Ishikawa (cell line): Measurements from ENCODE around the gene IL1B.

Source experiments
- CEBPB ChIP-seq: IDR thresholded peaks from 2 replicates; pipeline ENCODE4 v1.6.1; 2012
- CREB1 ChIP-seq: IDR thresholded peaks from 2 replicates; pipeline ENCODE4 v1.6.1; 2012; ENCODE audit warnings: low read depth
- EGR1 ChIP-seq: IDR thresholded peaks from 2 replicates; pipeline ENCODE4 v1.6.1; 2012
- EP300 ChIP-seq: IDR thresholded peaks from 2 replicates; pipeline ENCODE4 v1.6.1; 2012; ENCODE audit warnings: borderline replicate concordance
- FOXM1 ChIP-seq: IDR thresholded peaks from 2 replicates; pipeline ENCODE4 v1.6.1; 2012; ENCODE audit warnings: low read depth, borderline replicate concordance
- MAX ChIP-seq: IDR thresholded peaks from 2 replicates; pipeline ENCODE4 v1.6.1; 2012
- NFIC ChIP-seq: IDR thresholded peaks from 2 replicates; pipeline ENCODE4 v1.6.1; 2012
- RAD21 ChIP-seq: IDR thresholded peaks from 2 replicates; pipeline ENCODE4 v1.6.1; 2012; ENCODE audit warnings: low read depth
- REST ChIP-seq: IDR thresholded peaks from 2 replicates; pipeline ENCODE4 v1.6.1; 2012; ENCODE audit warnings: low read depth, mild to moderate bottlenecking
- TAF1 ChIP-seq: IDR thresholded peaks from 2 replicates; pipeline ENCODE4 v1.6.1; 2012; ENCODE audit warnings: low read depth, mild to moderate bottlenecking
- TCF12 ChIP-seq: IDR thresholded peaks from 2 replicates; pipeline ENCODE4 v1.6.1; 2012; ENCODE audit warnings: low read depth
- TEAD4 ChIP-seq: IDR thresholded peaks from 2 replicates; pipeline ENCODE4 v1.6.1; 2012
- USF1 ChIP-seq: IDR thresholded peaks from 2 replicates; pipeline ENCODE4 v1.6.1; 2012
- YY1 ChIP-seq: IDR thresholded peaks from 2 replicates; pipeline ENCODE4 v1.6.1; 2012; ENCODE audit warnings: low read depth
- ZBTB7A ChIP-seq: IDR thresholded peaks from 2 replicates; pipeline ENCODE4 v1.6.1; 2012; ENCODE audit warnings: low read depth

IL1B gene

GRCh38 chr2:112869258-112869842 is 32.8 kb upstream of the IL1B start:
- peak; percentile 95 for TF ChIP-seq NFIC
- peak; percentile 32; the same call in 1 of the 2 replicates for TF ChIP-seq MAX
- TF ChIP-seq EP300: peak; percentile 19; the same call in 1 of the 2 replicates
- peak; percentile 13; the same call in 1 of the 2 replicates for TF ChIP-seq CEBPB
- peak; percentile 73 for TF ChIP-seq TCF12
- no peak for TF ChIP-seq RAD21
- no peak for TF ChIP-seq ZBTB7A
- no peak for TF ChIP-seq EGR1
- TF ChIP-seq TEAD4: peak; percentile 28; the same call in 1 of the 2 replicates
- no peak for TF ChIP-seq USF1

- TF ChIP-seq FOXM1: no peak
- TF ChIP-seq REST: no peak
- TF ChIP-seq MAX: no peak
- no peak for TF ChIP-seq CEBPB
- no peak for TF ChIP-seq TEAD4
- no peak for TF ChIP-seq TAF1
- TF ChIP-seq YY1: no peak
- TF ChIP-seq CREB1: no peak
- no peak for TF ChIP-seq USF1
- TF ChIP-seq ZBTB7A: no peak
- TF ChIP-seq EP300: no peak
Measured at GRCh38 chr2:112867701-112868631, 31.4 kb upstream of the IL1B start.

- TF ChIP-seq TAF1 (no peak), CEBPB (no peak), ZBTB7A (no peak), MAX (no peak), RAD21 (no peak), EP300 (no peak), YY1 (no peak), USF1 (no peak), NFIC (no peak), EGR1 (no peak), FOXM1 (no peak), CREB1 (no peak), TEAD4 (no peak), TCF12 (no peak), REST (no peak)
Measured at GRCh38 chr2:112866128-112866835, 29.7 kb upstream of the IL1B start.

- TF ChIP-seq RAD21: no peak
- TF ChIP-seq EGR1: no peak
- no peak for TF ChIP-seq MAX
- TF ChIP-seq TAF1: no peak
- TF ChIP-seq TEAD4: no peak
- TF ChIP-seq CEBPB: no peak
Measured at GRCh38 chr2:112864072-112864471, 27.5 kb upstream of the IL1B start.
